A673 (cell line): ENCODE measurements around the gene TMEM273. TPM values are rescaled to one million over a fixed set of nuclear protein-coding genes. Genes with fewer than 3 reads are reported as not detected.

ENCODE experiments used
- BruUV-seq: library from RNA; stranded (reverse); fragments of 400-500 nt; replicated peaks from 2 replicates; lab custom pipeline; 2021; lab: Mats Ljungman, UMichigan
- CTCF ChIA-PET: fragments of 300-600 bp; sonication (Branson Sonifier 250); formaldehyde crosslinking; loops from one replicate; lab custom pipeline; 2022; ENCODE audit warnings: antibody characterized with exemption; lab: Charles Lee
- POLR2A ChIA-PET: fragments of 300-600 bp; sonication (Branson Sonifier 250); formaldehyde crosslinking; loops from one replicate; lab custom pipeline; 2022; ENCODE audit warnings: antibody characterized with exemption; ENCODE audit not compliant: low non-redundant PET; lab: Charles Lee
- DNase-seq: peaks from one replicate; pipeline ENCODE4 v3.0.0-alpha.2; 2015; ENCODE audit warnings: low spot score
- H3K27ac ChIP-seq: fragments of 200-600 bp; sonication (generic); 2 replicates; pipeline ENCODE4 v1.5.1; 2016; ENCODE audit warnings: mixed run types, low read depth, mild to moderate bottlenecking, mixed read lengths, antibody characterized with exemption, low read length; ENCODE audit not compliant: poor library complexity, severe bottlenecking
- H3K27me3 ChIP-seq: fragments of 200-600 bp; sonication (generic); replicated peaks from 2 replicates; pipeline ENCODE4 v1.6.1; 2017; ENCODE audit warnings: mixed run types, low read depth, mild to moderate bottlenecking, mixed read lengths, antibody characterized with exemption, low read length; ENCODE audit not compliant: insufficient read depth, poor library complexity
- H3K36me3 ChIP-seq: fragments of 200-600 bp; sonication (generic); 2 replicates; pipeline ENCODE4 v1.6.1; 2016; ENCODE audit warnings: mixed run types, mild to moderate bottlenecking, mixed read lengths, antibody characterized with exemption, low read length; ENCODE audit not compliant: insufficient read depth, poor library complexity, severe bottlenecking
- H3K4me1 ChIP-seq: fragments of 200-600 bp; sonication (generic); 2 replicates; pipeline ENCODE4 v1.6.1; 2017; ENCODE audit warnings: mixed run types, mild to moderate bottlenecking, mixed read lengths, antibody characterized with exemption, low read length; ENCODE audit not compliant: insufficient read depth, poor library complexity, severe bottlenecking
- H3K4me3 ChIP-seq: fragments of 200-600 bp; sonication (generic); 2 replicates; pipeline ENCODE4 v1.5.1; 2016; ENCODE audit warnings: low read depth, mixed run types, mild to moderate bottlenecking, mixed read lengths, low read length; ENCODE audit not compliant: poor library complexity, severe bottlenecking
- H3K9me3 ChIP-seq: fragments of 200-600 bp; sonication (generic); 2 replicates; pipeline ENCODE4 v1.6.1; 2016; ENCODE audit warnings: mixed run types, low read depth, mild to moderate bottlenecking, mixed read lengths, antibody characterized with exemption, low read length; ENCODE audit not compliant: poor library complexity, severe bottlenecking
- EZH2 ChIP-seq: fragments of 200-600 bp; sonication (generic); IDR thresholded peaks from 2 replicates; pipeline ENCODE4 v1.6.1; 2017; ENCODE audit warnings: borderline replicate concordance, low read depth, mild to moderate bottlenecking, mixed read lengths, antibody characterized with exemption, low read length; ENCODE audit not compliant: poor library complexity, severe bottlenecking
- intact Hi-C: fragments of 100-400 bp; cut with micrococcal nuclease; formaldehyde crosslinking; loops from one replicate; pipeline ENCODE4 v1.10.0; 2022; ENCODE audit not compliant: unreplicated experiment
- total RNA-seq: library from RNA; stranded (reverse); gene quantifications from 2 replicates; pipeline ENCODE4 v1.2.3, GENCODE V29; 2021
- TF ChIP-seq, protein P1 (sequence below): fragments of 300-800, 200-600 bp; sonication (generic); conservative IDR thresholded peaks from 2 replicates; pipeline ENCODE4 v1.5.1; 2017; ENCODE audit warnings: low read depth, mild to moderate bottlenecking, antibody characterized with exemption, low read length, moderate library complexity, mixed read lengths

The TMEM273 gene
- total RNA-seq, 1 experiment from 2014 or later, result not detected

DNA sequence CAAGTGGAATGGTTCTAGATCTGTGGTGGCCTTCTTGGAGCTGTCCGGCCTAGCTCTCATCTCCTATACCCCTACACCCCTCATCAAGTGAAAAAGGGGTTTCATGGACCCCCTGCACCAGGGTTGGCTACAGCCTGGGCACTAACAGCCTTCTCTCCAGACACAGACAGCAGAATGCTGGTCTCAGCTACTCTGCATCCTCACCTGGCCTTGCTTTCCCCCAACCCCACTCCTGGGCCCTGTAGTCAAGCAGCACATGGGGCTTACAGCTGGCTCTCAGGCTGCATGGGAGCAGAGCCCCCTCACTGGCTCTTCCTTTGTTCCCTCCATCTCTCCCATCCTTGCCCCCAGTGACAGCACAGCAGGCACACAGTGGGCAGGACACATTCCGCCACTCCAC, 20.8 kb upstream of the TMEM273 start:
- Histone ChIP-seq H3K4me3 (no peak overlapping the region), H3K27ac (no peak overlapping the region), H3K27me3 (peaks cover 20% of the 10 kb centered on the region), H3K4me1 (no peaks in the 10 kb centered on the region), H3K36me3 (no peaks in the 10 kb centered on the region), H3K9me3 (no peaks in the 10 kb centered on the region)
- no peak for TF ChIP-seq EZH2
- TF ChIP-seq, protein P1, sequence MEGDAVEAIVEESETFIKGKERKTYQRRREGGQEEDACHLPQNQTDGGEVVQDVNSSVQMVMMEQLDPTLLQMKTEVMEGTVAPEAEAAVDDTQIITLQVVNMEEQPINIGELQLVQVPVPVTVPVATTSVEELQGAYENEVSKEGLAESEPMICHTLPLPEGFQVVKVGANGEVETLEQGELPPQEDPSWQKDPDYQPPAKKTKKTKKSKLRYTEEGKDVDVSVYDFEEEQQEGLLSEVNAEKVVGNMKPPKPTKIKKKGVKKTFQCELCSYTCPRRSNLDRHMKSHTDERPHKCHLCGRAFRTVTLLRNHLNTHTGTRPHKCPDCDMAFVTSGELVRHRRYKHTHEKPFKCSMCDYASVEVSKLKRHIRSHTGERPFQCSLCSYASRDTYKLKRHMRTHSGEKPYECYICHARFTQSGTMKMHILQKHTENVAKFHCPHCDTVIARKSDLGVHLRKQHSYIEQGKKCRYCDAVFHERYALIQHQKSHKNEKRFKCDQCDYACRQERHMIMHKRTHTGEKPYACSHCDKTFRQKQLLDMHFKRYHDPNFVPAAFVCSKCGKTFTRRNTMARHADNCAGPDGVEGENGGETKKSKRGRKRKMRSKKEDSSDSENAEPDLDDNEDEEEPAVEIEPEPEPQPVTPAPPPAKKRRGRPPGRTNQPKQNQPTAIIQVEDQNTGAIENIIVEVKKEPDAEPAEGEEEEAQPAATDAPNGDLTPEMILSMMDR, result no peak
- intact Hi-C loops, result no loop called here
- DNase-seq, result no peak
- ChIA-PET CTCF (no interaction called here), POLR2A (no interaction called here)
- no TSS peak for BruUV-seq

DNA sequence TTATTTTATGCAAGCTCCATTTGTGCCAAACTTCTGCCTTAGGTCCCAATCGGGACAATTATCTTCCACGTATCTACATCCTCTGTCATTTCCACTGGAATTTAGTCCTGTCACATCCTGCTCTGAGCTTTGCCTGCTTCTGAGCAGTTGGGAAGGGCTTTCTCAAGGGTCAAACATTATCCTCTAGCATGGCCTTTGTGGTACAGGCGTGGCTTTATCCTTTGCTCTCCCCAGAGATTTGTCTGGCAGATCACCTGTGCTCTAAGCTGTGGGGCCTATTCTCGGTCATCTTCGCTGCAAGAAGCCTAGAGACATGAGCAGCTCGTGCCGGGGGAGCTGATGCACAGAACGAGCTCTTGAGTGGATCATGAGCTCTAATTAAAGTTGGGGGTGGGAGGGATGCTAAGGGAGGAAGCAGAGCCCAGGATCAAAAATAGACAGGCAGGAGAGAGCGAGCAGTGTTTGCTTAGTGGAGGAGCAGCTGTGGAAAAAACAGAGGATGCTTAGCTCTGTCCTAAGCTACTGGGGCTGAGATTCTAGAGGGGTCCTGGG, 19.8 kb upstream of the TMEM273 start:
- Histone ChIP-seq H3K27me3 (peaks cover 27% of the 10 kb centered on the region), H3K4me1 (no peaks in the 10 kb centered on the region), H3K9me3 (no peaks in the 10 kb centered on the region), H3K36me3 (no peaks in the 10 kb centered on the region), H3K4me3 (no peak overlapping the region), H3K27ac (no peak overlapping the region)
- intact Hi-C loops, result no loop called here
- CTCF ChIA-PET, result no interaction called here
- POLR2A ChIA-PET, result no interaction called here
- DNase-seq, result no peak
- no TSS peak for BruUV-seq
- no peak for TF ChIP-seq EZH2
- TF ChIP-seq, protein P1, result no peak

DNA sequence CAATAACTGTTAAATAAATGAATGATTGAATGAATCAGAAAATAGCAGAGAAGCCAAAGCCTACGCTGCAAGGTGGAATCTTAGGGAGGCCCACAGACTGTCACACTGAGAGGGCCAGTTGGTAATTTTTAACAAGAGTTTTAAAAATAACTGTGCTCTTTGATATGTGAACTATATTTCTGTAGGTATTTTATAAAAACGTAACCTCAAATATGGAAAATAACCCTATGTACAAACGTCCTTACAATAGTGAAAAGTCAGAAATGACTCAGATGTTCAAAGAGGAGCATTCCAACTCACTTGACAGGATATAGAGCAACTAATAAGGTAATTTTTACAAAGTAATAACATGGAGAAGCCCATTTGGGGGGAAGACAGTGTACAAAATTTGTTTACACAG, 18.9 kb upstream of the TMEM273 start:
- Histone ChIP-seq H3K27me3 (peaks cover 28% of the 10 kb centered on the region), H3K9me3 (no peaks in the 10 kb centered on the region), H3K36me3 (no peaks in the 10 kb centered on the region), H3K4me1 (no peaks in the 10 kb centered on the region), H3K4me3 (no peak overlapping the region), H3K27ac (no peak overlapping the region)
- TF ChIP-seq, protein P1, result no peak
- no peak for TF ChIP-seq EZH2
- intact Hi-C loops, result no loop called here
- no peak for DNase-seq
- ChIA-PET POLR2A (no interaction called here), CTCF (no interaction called here)
- BruUV-seq, result no TSS peak
